Liver (tissue), 9 donors: ENCODE results near the gene CA6. TPM values are rescaled to one million over a fixed set of nuclear protein-coding genes. Genes with fewer than 3 reads are reported as not detected.

Source experiments
- DNase-seq: peaks from one replicate; pipeline ENCODE4 v3.0.0-alpha.2; 2017; ENCODE audit warnings: low spot score
- H3K27ac ChIP-seq, 2 donors: one replicate each; pipeline ENCODE4 v1.7.0; 2013; ENCODE audit warnings: inconsistent platforms in 2 of 2, low read length in 2 of 2, control low read depth in 1 of 2, low read depth in 1 of 2, mild to moderate bottlenecking in 1 of 2
- H3K27me3 ChIP-seq, 4 donors: one replicate each; pipeline versions ENCODE4 v1.6.1 to v1.7.0; 2013; ENCODE audit warnings: low read length in 3 of 4, inconsistent platforms in 1 of 4, mild to moderate bottlenecking in 1 of 4, moderate library complexity in 1 of 4; ENCODE audit not compliant: control insufficient read depth in 4 of 4, insufficient read depth in 4 of 4
- H3K36me3 ChIP-seq, 4 donors: one replicate each; pipeline versions ENCODE4 v1.6.1 to v1.7.0; 2013; ENCODE audit warnings: low read length in 3 of 4, mild to moderate bottlenecking in 3 of 4, low read depth in 1 of 4, moderate library complexity in 1 of 4; ENCODE audit not compliant: control insufficient read depth in 4 of 4, insufficient read depth in 3 of 4
- H3K4me1 ChIP-seq, 4 donors: one replicate each; pipeline versions ENCODE4 v1.6.1 to v1.7.0; 2013; ENCODE audit warnings: low read length in 3 of 4, mild to moderate bottlenecking in 3 of 4, moderate library complexity in 1 of 4; ENCODE audit not compliant: control insufficient read depth in 4 of 4, insufficient read depth in 4 of 4
- H3K4me3 ChIP-seq, 3 donors: one replicate each; pipeline versions ENCODE4 v1.6.1 to v1.7.0; 2013; ENCODE audit warnings: low read length in 3 of 3, control low read depth in 1 of 3, low read depth in 1 of 3, mild to moderate bottlenecking in 1 of 3
- H3K9ac ChIP-seq, 2 donors: one replicate each; pipeline ENCODE4 v1.7.0; 2013; ENCODE audit warnings: low read length in 2 of 2, mild to moderate bottlenecking in 2 of 2, moderate library complexity in 2 of 2, control low read depth in 1 of 2, low read depth in 1 of 2
- H3K9me3 ChIP-seq, 4 donors: one replicate each; pipeline versions ENCODE4 v1.6.1 to v1.7.0; 2013; ENCODE audit warnings: low read length in 3 of 4; ENCODE audit not compliant: control insufficient read depth in 4 of 4
- ATF3 ChIP-seq: IDR thresholded peaks from 2 replicates; pipeline ENCODE4 v1.6.1; 2016; ENCODE audit warnings: antibody characterized with exemption
- EGR1 ChIP-seq, 2 donors: IDR thresholded peaks; 2 replicates each; pipeline ENCODE4 v1.6.1; 2016 to 2018; ENCODE audit warnings: antibody characterized with exemption in 2 of 2, low read depth in 2 of 2
- FOXA1 ChIP-seq: IDR thresholded peaks from 2 replicates; pipeline ENCODE4 v1.6.1; 2016; ENCODE audit warnings: antibody characterized with exemption
- FOXA2 ChIP-seq: IDR thresholded peaks from 2 replicates; pipeline ENCODE4 v1.6.1; 2016; ENCODE audit warnings: antibody characterized with exemption
- GABPA ChIP-seq, 2 donors: IDR thresholded peaks in 1 of 2; conservative IDR thresholded peaks in 1 of 2; 2 replicates each; pipeline ENCODE4 v1.6.1; 2016; ENCODE audit warnings: antibody characterized with exemption in 2 of 2, mild to moderate bottlenecking in 1 of 2, moderate library complexity in 1 of 2
- HNF4A ChIP-seq, 2 donors: conservative IDR thresholded peaks; 2 replicates each; pipeline ENCODE4 v1.6.1; 2016; ENCODE audit warnings: antibody characterized with exemption in 2 of 2, mild to moderate bottlenecking in 2 of 2
- HNF4G ChIP-seq: IDR thresholded peaks from 2 replicates; pipeline ENCODE4 v1.6.1; 2016; ENCODE audit warnings: antibody characterized with exemption
- JUND ChIP-seq, 2 donors: IDR thresholded peaks; 2 replicates each; pipeline ENCODE4 v1.6.1; 2016; ENCODE audit warnings: antibody characterized with exemption in 2 of 2
- MAX ChIP-seq: IDR thresholded peaks from 2 replicates; pipeline ENCODE4 v1.6.1; 2016; ENCODE audit warnings: antibody characterized with exemption
- NR2F2 ChIP-seq: IDR thresholded peaks from 2 replicates; pipeline ENCODE4 v1.6.1; 2016; ENCODE audit warnings: antibody characterized with exemption
- REST ChIP-seq: IDR thresholded peaks from 2 replicates; pipeline ENCODE4 v1.6.1; 2016; ENCODE audit warnings: antibody characterized with exemption, mild to moderate bottlenecking
- SP1 ChIP-seq: IDR thresholded peaks from 2 replicates; pipeline ENCODE4 v1.6.1; 2018; ENCODE audit warnings: antibody characterized with exemption, mild to moderate bottlenecking
- TAF1 ChIP-seq: conservative IDR thresholded peaks from 2 replicates; pipeline ENCODE4 v1.6.1; 2016; ENCODE audit warnings: antibody characterized with exemption, mild to moderate bottlenecking
- YY1 ChIP-seq: IDR thresholded peaks from 2 replicates; pipeline ENCODE4 v1.6.1; 2016; ENCODE audit warnings: antibody characterized with exemption, mild to moderate bottlenecking
- ZBTB33 ChIP-seq: IDR thresholded peaks from 2 replicates; pipeline ENCODE4 v1.6.1; 2016; ENCODE audit warnings: antibody characterized with exemption
- WGBS: extraction: QIAGEN DNeasy Blood & Tissue Kit; methylation state at CpG from one replicate; pipeline ENCODE4 v1.1.7; 2013; 5-methylcytosine and 5-hydroxymethylcytosine counted together
- polyA plus RNA-seq, 2 donors: library from polyadenylated mRNA; stranded (reverse) in 1 of 2; unstranded in 1 of 2; fragments of 200-250 nt in 1 of 2; fragments of >200 nt in 1 of 2; fragmentation: Nextera tagmentation in 1 of 2; extraction: Ambion mirVana in 1 of 2; gene quantifications; one replicate each; pipeline versions ENCODE4 v1.2.1 to v1.2.3, GENCODE V29; 2013 to 2015
- total RNA-seq, 2 donors: library from RNA; depleted of rRNA; stranded (reverse); fragments of >200 nt; gene quantifications; one replicate each; pipeline ENCODE4 v1.2.3, GENCODE V29; 2014
- TF ChIP-seq, protein P1 (sequence below): fragments of 150-350 bp; IDR thresholded peaks from 2 replicates; pipeline ENCODE4 v1.5.1; 2017; ENCODE audit warnings: improper control_type of control experiment, low read depth, low read length; ENCODE audit not compliant: missing input control
- donor health status: healthy.
- donor health status: healthy.
- donor health status: healthy.
- donor health status: healthy.
- donor health status: healthy.

CA6 gene
- total and polyA plus RNA-seq, 4 donors = not detected

- TF ChIP-seq, protein P1, sequence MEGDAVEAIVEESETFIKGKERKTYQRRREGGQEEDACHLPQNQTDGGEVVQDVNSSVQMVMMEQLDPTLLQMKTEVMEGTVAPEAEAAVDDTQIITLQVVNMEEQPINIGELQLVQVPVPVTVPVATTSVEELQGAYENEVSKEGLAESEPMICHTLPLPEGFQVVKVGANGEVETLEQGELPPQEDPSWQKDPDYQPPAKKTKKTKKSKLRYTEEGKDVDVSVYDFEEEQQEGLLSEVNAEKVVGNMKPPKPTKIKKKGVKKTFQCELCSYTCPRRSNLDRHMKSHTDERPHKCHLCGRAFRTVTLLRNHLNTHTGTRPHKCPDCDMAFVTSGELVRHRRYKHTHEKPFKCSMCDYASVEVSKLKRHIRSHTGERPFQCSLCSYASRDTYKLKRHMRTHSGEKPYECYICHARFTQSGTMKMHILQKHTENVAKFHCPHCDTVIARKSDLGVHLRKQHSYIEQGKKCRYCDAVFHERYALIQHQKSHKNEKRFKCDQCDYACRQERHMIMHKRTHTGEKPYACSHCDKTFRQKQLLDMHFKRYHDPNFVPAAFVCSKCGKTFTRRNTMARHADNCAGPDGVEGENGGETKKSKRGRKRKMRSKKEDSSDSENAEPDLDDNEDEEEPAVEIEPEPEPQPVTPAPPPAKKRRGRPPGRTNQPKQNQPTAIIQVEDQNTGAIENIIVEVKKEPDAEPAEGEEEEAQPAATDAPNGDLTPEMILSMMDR = no peak
- TF ChIP-seq NR2F2 (no peak), HNF4A (conservative IDR thresholded peaks at IDR 0.05) (no peak), JUND (IDR thresholded peaks at IDR 0.05) (no peak)
Measured at GRCh38 chr1:8981169-8981568, 35.5 kb downstream of the CA6 start (continued).

GRCh38 chr1:8984203-8984602, 38.5 kb downstream of the CA6 start:
- Histone ChIP-seq H3K36me3 (no peaks in the 10 kb centered on the region), H3K4me3 (no peak overlapping the region), H3K4me1 (peaks cover 0 to 5% (median 0%) of the 10 kb centered on the region in 4 donors), H3K9me3 (no peaks in the 10 kb centered on the region), H3K9ac (no peak overlapping the region), H3K27me3 (no peaks in the 10 kb centered on the region), H3K27ac (no peak overlapping the region)
- TF ChIP-seq YY1 = no peak
- no peak for TF ChIP-seq FOXA2
- no peak for TF ChIP-seq HNF4A (conservative IDR thresholded peaks at IDR 0.05)
- TF ChIP-seq EGR1 (IDR thresholded peaks at IDR 0.05; ENCODE audit: low read depth in 2 of 2) = no peak
- no peak for TF ChIP-seq FOXA1
- no peak for TF ChIP-seq NR2F2
- no peak for TF ChIP-seq ATF3
- no peak for TF ChIP-seq ZBTB33
- DNase-seq = no peak
- WGBS = 82% methylated on average over 2 of the region's 2 CpGs

GRCh38 chr1:8984990-8985389, 39.3 kb downstream of the CA6 start:
- Histone ChIP-seq H3K9ac (no peak overlapping the region), H3K4me1 (peaks cover 0 to 5% (median 0%) of the 10 kb centered on the region in 4 donors), H3K27ac (no peak overlapping the region), H3K36me3 (no peaks in the 10 kb centered on the region), H3K27me3 (no peaks in the 10 kb centered on the region), H3K9me3 (no peaks in the 10 kb centered on the region), H3K4me3 (no peak overlapping the region)
- WGBS = 89% methylated on average over 8 of the region's 8 CpGs
- TF ChIP-seq HNF4A (conservative IDR thresholded peaks at IDR 0.05) (no peak), HNF4G (no peak), ATF3 (no peak), FOXA1 (no peak), NR2F2 (no peak), MAX (no peak), GABPA (IDR thresholded peaks at IDR 0.05 in 1 of 2, conservative IDR thresholded peaks at IDR 0.05 in 1 of 2) (no peak), YY1 (no peak), REST (no peak), TAF1 (no peak), SP1 (no peak), FOXA2 (no peak)
- TF ChIP-seq, protein P1 = no peak
- no peak for DNase-seq
